Hepatocyte (in vitro differentiated cells): ENCODE measurements around the gene SMIM45.

Experiments used
- DNase-seq: peaks from one replicate; pipeline ENCODE4 v3.0.0-alpha.2; 2016; ENCODE audit warnings: low spot score
- H2AFZ ChIP-seq: fragments of 200-600 bp; sonication (generic); 2 replicates; pipeline ENCODE4 v1.6.0; 2016; ENCODE audit warnings: antibody characterized with exemption, mild to moderate bottlenecking
- H3K27ac ChIP-seq: fragments of 200-600 bp; sonication (generic); 2 replicates; pipeline ENCODE4 v1.5.1; 2016; ENCODE audit warnings: mild to moderate bottlenecking
- H3K27me3 ChIP-seq: fragments of 200-600 bp; sonication (generic); 2 replicates; pipeline ENCODE4 v1.6.1; 2016
- H3K36me3 ChIP-seq: fragments of 200-600 bp; sonication (generic); replicated peaks from 2 replicates; pipeline ENCODE4 v1.5.1; 2016; ENCODE audit warnings: low read depth; ENCODE audit not compliant: insufficient read depth
- H3K4me1 ChIP-seq: fragments of 200-600 bp; sonication (generic); 2 replicates; pipeline ENCODE4 v1.5.1; 2016; ENCODE audit warnings: mild to moderate bottlenecking, moderate library complexity; ENCODE audit not compliant: insufficient read depth
- H3K4me2 ChIP-seq: fragments of 200-600 bp; sonication (generic); 2 replicates; pipeline ENCODE4 v1.6.0; 2016
- H3K4me3 ChIP-seq: fragments of 200-600 bp; sonication (generic); 2 replicates; pipeline ENCODE4 v1.5.1; 2016; ENCODE audit warnings: mild to moderate bottlenecking
- H3K79me2 ChIP-seq: fragments of 200-600 bp; sonication (generic); 2 replicates; pipeline ENCODE4 v1.6.0; 2017; ENCODE audit warnings: mild to moderate bottlenecking
- H3K9me2 ChIP-seq: fragments of 200-600 bp; sonication (generic); replicated peaks from 2 replicates; pipeline ENCODE4 v1.6.0; 2017; ENCODE audit warnings: mild to moderate bottlenecking; ENCODE audit not compliant: insufficient read depth
- H3K9me3 ChIP-seq: fragments of 200-600 bp; sonication (generic); 2 replicates; pipeline ENCODE4 v1.5.1; 2016; ENCODE audit warnings: low read depth, mild to moderate bottlenecking
- H4K20me1 ChIP-seq: fragments of 200-600 bp; sonication (generic); 2 replicates; pipeline ENCODE4 v1.6.0; 2016; ENCODE audit warnings: mild to moderate bottlenecking; ENCODE audit not compliant: insufficient read depth, poor library complexity, severe bottlenecking
- CTCF ChIP-seq: fragments of 200-600 bp; sonication (generic); IDR thresholded peaks from 2 replicates; pipeline ENCODE4 v1.5.1; 2016; ENCODE audit warnings: antibody characterized with exemption, mild to moderate bottlenecking; ENCODE audit not compliant: poor library complexity
- EZH2 ChIP-seq: fragments of 200-600 bp; sonication (generic); IDR thresholded peaks from 2 replicates; pipeline ENCODE4 v1.6.1; 2016; ENCODE audit warnings: antibody characterized with exemption, mild to moderate bottlenecking, borderline replicate concordance
- EZH2phosphoT487 ChIP-seq: fragments of 200-600 bp; sonication (generic); IDR thresholded peaks from one replicate; pipeline ENCODE4 v1.6.1; 2018; ENCODE audit warnings: antibody characterized with exemption, mild to moderate bottlenecking, low read depth, moderate library complexity; ENCODE audit not compliant: unreplicated experiment, severe bottlenecking
- WGBS: methylation state at CpG from one replicate; pipeline ENCODE4 v1.1.6; 2016; ENCODE audit warnings: low lambda C conversion rate; ENCODE audit errors: missing lambda C conversion rate; 5-methylcytosine and 5-hydroxymethylcytosine counted together

Gene SMIM45

DNA sequence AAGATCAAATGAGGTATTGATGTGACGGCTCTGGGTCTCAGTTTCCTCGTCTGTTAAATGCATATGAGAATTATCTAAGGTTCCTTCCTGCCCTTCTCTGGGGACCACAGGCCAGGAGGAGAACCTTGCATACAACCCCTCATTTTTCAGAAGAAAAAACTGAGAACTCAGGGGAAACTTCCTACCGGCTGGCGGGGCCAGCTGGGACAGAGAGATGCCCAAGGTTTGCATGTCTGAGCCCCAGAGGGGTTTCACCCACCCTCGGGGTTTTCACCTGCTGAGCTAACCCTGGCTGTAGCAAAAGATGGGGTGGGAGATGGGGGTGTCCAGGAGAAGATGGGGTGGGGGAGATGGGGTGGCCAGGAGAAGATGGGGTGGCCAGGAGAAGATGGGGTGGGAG lies 29.6 kb upstream of the SMIM45 start:
- Histone ChIP-seq H3K4me1 (peaks cover 10% of the 10 kb centered on the region), H3K79me2 (no peaks in the 10 kb centered on the region), H2AFZ (no peak overlapping the region), H3K9me2 (no peaks in the 10 kb centered on the region), H3K27ac (no peak overlapping the region), H3K4me2 (no peak overlapping the region), H3K27me3 (peaks cover 55% of the 10 kb centered on the region), H3K36me3 (no peaks in the 10 kb centered on the region), H3K9me3 (no peaks in the 10 kb centered on the region), H3K4me3 (no peak overlapping the region), H4K20me1 (no peaks in the 10 kb centered on the region)
- DNase-seq = no peak
- 92% methylated on average over 5 of the region's 5 CpGs for WGBS
- TF ChIP-seq EZH2phosphoT487 (no peak), EZH2 (no peak), CTCF (no peak)

- H3K36me3 ChIP-seq = no peaks in the 10 kb centered on the region
- H2AFZ ChIP-seq = no peak overlapping the region
- H3K79me2 ChIP-seq = no peaks in the 10 kb centered on the region
- no peak for TF ChIP-seq CTCF
- no peak for TF ChIP-seq EZH2phosphoT487
- TF ChIP-seq EZH2 = no peak
- WGBS = 81% methylated on average over 4 of the region's 4 CpGs
- H3K4me3 ChIP-seq = no peak overlapping the region
- DNase-seq = no peak
- H3K4me1 ChIP-seq = peaks cover 10% of the 10 kb centered on the region
- peaks cover 47% of the 10 kb centered on the region for H3K27me3 ChIP-seq
- H3K27ac ChIP-seq = no peak overlapping the region
- no peak overlapping the region for H3K4me2 ChIP-seq
- no peaks in the 10 kb centered on the region for H4K20me1 ChIP-seq
- no peaks in the 10 kb centered on the region for H3K9me3 ChIP-seq
- no peaks in the 10 kb centered on the region for H3K9me2 ChIP-seq
Measured at GRCh38 chr22:41922940-41923594, 28.9 kb upstream of the SMIM45 start.

DNA sequence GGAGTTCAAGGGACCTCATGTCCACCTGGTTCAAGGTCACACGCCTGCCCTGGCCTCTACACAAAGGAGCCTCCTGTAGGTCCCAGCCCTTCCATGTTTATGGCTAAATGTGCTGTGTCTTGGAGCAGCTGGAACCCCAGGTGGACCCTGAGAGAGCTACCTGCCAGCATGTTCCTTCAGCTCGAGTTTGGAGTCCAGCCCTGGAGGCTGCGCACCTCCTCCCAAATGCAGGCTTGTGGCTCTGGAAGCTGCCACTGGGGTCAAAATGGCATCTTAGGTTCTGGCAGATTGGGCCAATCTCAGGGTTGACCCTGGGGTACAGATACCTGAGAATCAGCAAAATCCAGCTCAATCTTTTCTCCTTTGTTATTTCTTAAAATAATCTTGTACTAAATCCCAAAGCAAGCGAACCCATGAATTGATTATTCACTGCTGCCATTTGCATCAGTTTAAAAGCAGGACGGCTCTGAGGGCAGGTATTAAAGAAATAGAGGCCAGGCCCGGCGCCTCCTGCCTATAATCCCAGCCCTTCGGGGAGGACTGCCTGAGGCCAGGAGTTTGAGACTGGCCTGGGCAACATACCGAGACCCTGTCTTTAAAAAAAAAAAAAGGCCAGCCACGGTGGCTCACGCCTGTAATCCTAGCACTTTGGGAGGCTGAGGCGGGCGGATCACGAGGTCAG lies 28.2 kb upstream of the SMIM45 start:
- DNase-seq = no peak
- Histone ChIP-seq H3K4me2 (no peak overlapping the region), H3K4me3 (no peak overlapping the region), H3K9me3 (no peaks in the 10 kb centered on the region), H3K4me1 (peaks cover 10% of the 10 kb centered on the region), H3K79me2 (no peaks in the 10 kb centered on the region), H3K27ac (no peak overlapping the region), H2AFZ (no peak overlapping the region), H4K20me1 (no peaks in the 10 kb centered on the region), H3K36me3 (no peaks in the 10 kb centered on the region), H3K9me2 (no peaks in the 10 kb centered on the region), H3K27me3 (peaks cover 42% of the 10 kb centered on the region)
- WGBS = 87% methylated on average over 13 of the region's 14 CpGs
- TF ChIP-seq EZH2phosphoT487 = no peak
- TF ChIP-seq EZH2 = no peak
- no peak for TF ChIP-seq CTCF
